ENCODE measurements around the gene AK4. TPM values are rescaled to one million over a fixed set of nuclear protein-coding genes. Genes with fewer than 3 reads are reported as not detected.

The AK4 gene
- total RNA-seq, 4 donors from 2014 or later: 39.6 to 72.7 (median 60.7) TPM

GRCh38 chr1:65279070-65279779 is 131.2 kb downstream of the AK4 start:
- Histone ChIP-seq H3K9me3 (no peaks in the 10 kb centered on the region), H3K4me3 (no peak overlapping the region), H3K27ac (no peak overlapping the region), H3K36me3 (no peaks in the 10 kb centered on the region), H3K4me1 (no peaks in the 10 kb centered on the region), H3K27me3 (no peaks in the 10 kb centered on the region)
- no peak for ATAC-seq
- 17 to 35% methylated on average over 5 of the region's 5 CpGs for WGBS, 2 donors (ENCODE audit: low coverage in 1 of 2)
- no peak for TF ChIP-seq EP300 (IDR thresholded peaks at IDR 0.05)
- TF ChIP-seq CTCF (IDR thresholded peaks at IDR 0.05): no peak
- no peak for TF ChIP-seq POLR2A (IDR thresholded peaks at IDR 0.05)
- no peak for TF ChIP-seq POLR2AphosphoS5 (IDR thresholded peaks at IDR 0.05)

Small RNA genes lying within 50 kb of the gene (small RNA-seq; reads per million reads assigned to genes)
- gene RPS29P7: 0 reads per million in 4 donors

Other genes starting within 250 kb of the AK4 start
- 100 to 1,000 TPM; 132 to 166 (median 161) TPM for gene JAK1, start 181.7 kb upstream of the AK4 start, total RNA-seq
- 1 to 10 TPM; 2.0 to 5.3 (median 3.2) TPM for gene DNAJC6, start 161.3 kb downstream of the AK4 start, total RNA-seq

Data from gastroesophageal sphincter (tissue), 4 donors.